Fibroblast of the aortic adventitia (primary cell): ENCODE data around the gene SLC25A20. TPM values are rescaled to one million over a fixed set of nuclear protein-coding genes. Genes with fewer than 3 reads are reported as not detected.
A peak's percentile ranks its signal among the peaks of the same experiment; 100 is the strongest.
"Not testable (repeated sequence)": the region's sequence is repeated elsewhere in the genome, so short reads cannot be mapped to it uniquely, and the experiment has no call there.

Source experiments
- DNase-seq: peaks from one replicate; pipeline ENCODE4 v3.0.0-alpha.2; 2010; ENCODE audit warnings: low read depth
- H3K4me3 ChIP-seq: 2 replicates; pipeline ENCODE4 v1.5.1; 2011; ENCODE audit warnings: low read depth, mild to moderate bottlenecking, control low read depth, low read length, moderate library complexity
- CTCF ChIP-seq: IDR thresholded peaks from 2 replicates; pipeline ENCODE4 v1.5.1; 2011; ENCODE audit warnings: mild to moderate bottlenecking, low read length, control low read depth, inconsistent platforms; ENCODE audit not compliant: insufficient read depth
- total RNA-seq: library from RNA; depleted of rRNA; stranded (reverse); fragments of >200 nt; gene quantifications from 2 replicates; pipeline ENCODE4 v1.2.3, GENCODE V29; 2012; ENCODE audit warnings: low replicate concordance

The SLC25A20 gene
- total RNA-seq, 1 donor = 20.9 TPM

- DNase-seq = no peak
- TF ChIP-seq CTCF = no peak
These were observed 68.0 kb downstream of the SLC25A20 start for GRCh38 chr3:48830715-48831114.

DNA sequence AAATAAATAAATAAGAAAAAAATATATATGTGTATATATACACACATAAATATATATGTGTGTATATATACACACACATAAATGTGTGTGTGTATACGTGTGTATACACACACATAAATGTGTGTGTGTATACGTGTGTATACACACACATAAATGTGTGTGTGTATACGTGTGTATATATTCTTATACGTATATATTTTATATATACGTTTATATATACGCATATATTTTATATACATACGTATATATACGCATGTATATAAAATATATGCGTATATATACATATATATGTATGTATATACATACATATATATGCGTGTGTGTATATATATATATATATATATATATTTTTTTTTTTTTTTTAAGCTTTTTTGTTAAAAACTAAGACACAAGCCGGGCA is 69.2 kb downstream of the SLC25A20 start:
- DNase-seq, H3K4me3 ChIP-seq: not testable (repeated sequence)

More at GRCh38 chr3:48830715-48831114, 68.0 kb downstream of the SLC25A20 start:
- no peak overlapping the region for H3K4me3 ChIP-seq

GRCh38 chr3:48827874-48828273 is 70.8 kb downstream of the SLC25A20 start:
- not testable (repeated sequence) for H3K4me3 ChIP-seq, DNase-seq

DNA sequence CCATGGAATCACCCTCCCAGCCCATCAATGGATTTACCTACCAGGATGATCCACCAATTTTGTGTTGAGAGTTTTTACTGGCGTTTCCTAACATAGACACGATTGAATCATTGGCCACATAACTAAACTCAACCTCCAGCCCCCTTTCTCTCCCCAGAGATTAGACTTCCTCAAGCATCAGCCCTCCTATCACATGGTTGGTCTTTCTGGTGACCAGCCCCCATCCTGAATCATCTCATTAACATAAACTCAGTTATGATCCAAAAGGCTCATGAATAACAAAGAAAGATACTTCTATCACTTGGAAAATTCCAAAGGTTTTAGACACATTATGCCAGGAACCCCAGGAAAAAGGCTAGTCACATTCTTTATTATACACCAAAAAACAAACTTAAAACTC is 72.2 kb downstream of the SLC25A20 start:
- TF ChIP-seq CTCF = no peak
- no peak overlapping the region for H3K4me3 ChIP-seq
- peak; percentile 97 for DNase-seq

- no peak overlapping the region for H3K4me3 ChIP-seq
- TF ChIP-seq CTCF = no peak
- DNase-seq = peak; percentile 96
These were observed 77.9 kb downstream of the SLC25A20 start for GRCh38 chr3:48820612-48821324.

GRCh38 chr3:48819234-48820221 is 79.2 kb downstream of the SLC25A20 start:
- DNase-seq = no peak
- H3K4me3 ChIP-seq = no peak overlapping the region
- TF ChIP-seq CTCF = no peak

- DNase-seq = no peak
- no peak for TF ChIP-seq CTCF
These were observed 87.2 kb downstream of the SLC25A20 start for GRCh38 chr3:48811524-48811923.

More at GRCh38 chr3:48811524-48811923, 87.2 kb downstream of the SLC25A20 start:
- no peak overlapping the region for H3K4me3 ChIP-seq

Other genes starting within 250 kb of the SLC25A20 start
- gene CELSR3, start 236.0 kb downstream of the SLC25A20 start, total RNA-seq = 0.81 and 0.98 TPM in 2 replicates
- 8.1 and 20.0 TPM in 2 replicates for gene NCKIPSD, start 213.0 kb downstream of the SLC25A20 start, total RNA-seq
- 35.7 and 44.3 TPM in 2 replicates for gene IP6K2, start 181.7 kb downstream of the SLC25A20 start, total RNA-seq
- gene PRKAR2A, start 51.0 kb downstream of the SLC25A20 start, total RNA-seq = 33.9 and 43.4 TPM in 2 replicates
- 68.6 and 106 TPM in 2 replicates for gene ARIH2, start 20.0 kb upstream of the SLC25A20 start, total RNA-seq
- 22.2 and 49.1 TPM in 2 replicates for gene P4HTM, start 91.4 kb upstream of the SLC25A20 start, total RNA-seq
- 65.4 and 99.8 TPM in 2 replicates for gene WDR6, start 108.5 kb upstream of the SLC25A20 start, total RNA-seq
- gene DALRD3, start 119.7 kb upstream of the SLC25A20 start, total RNA-seq = 32.6 and 46.4 TPM in 2 replicates
- gene NDUFAF3, start 123.2 kb upstream of the SLC25A20 start, total RNA-seq = 22.1 and 41.0 TPM in 2 replicates
- gene IMPDH2, start 130.5 kb upstream of the SLC25A20 start, total RNA-seq = 313 and 402 TPM in 2 replicates
- 33.8 and 75.3 TPM in 2 replicates for gene QRICH1, start 195.2 kb upstream of the SLC25A20 start, total RNA-seq
- gene QARS1, start 205.9 kb upstream of the SLC25A20 start, total RNA-seq = 306 and 348 TPM in 2 replicates
- 23.7 and 36.0 TPM in 2 replicates for gene USP19, start 221.9 kb upstream of the SLC25A20 start, total RNA-seq
- 202 and 937 TPM in 2 replicates for gene LAMB2, start 234.2 kb upstream of the SLC25A20 start, total RNA-seq